BLaER1 (cell line): Measurements from ENCODE around the gene C14orf93.
"Not testable (repeated sequence)": the region's sequence is repeated elsewhere in the genome, so short reads cannot be mapped to it uniquely, and the experiment has no call there.

Experiments
- H3K27ac ChIP-seq: shearing (Covaris generic); formaldehyde crosslinking; 2 replicates; pipeline ENCODE4 v1.8.1; 2022
- H3K27me3 ChIP-seq: shearing (Covaris generic); formaldehyde crosslinking; 2 replicates; pipeline ENCODE4 v1.8.1; 2022
- H3K36me3 ChIP-seq: shearing (Covaris generic); formaldehyde crosslinking; 2 replicates; pipeline ENCODE4 v1.8.1; 2022
- H3K4me1 ChIP-seq: shearing (Covaris generic); formaldehyde crosslinking; 2 replicates; pipeline ENCODE4 v1.8.1; 2022
- H3K4me2 ChIP-seq: shearing (Covaris generic); formaldehyde crosslinking; 2 replicates; pipeline ENCODE4 v1.8.1; 2022
- H3K4me3 ChIP-seq: shearing (Covaris generic); formaldehyde crosslinking; 2 replicates; pipeline ENCODE4 v1.8.1; 2022
- H3K9ac ChIP-seq: shearing (Covaris generic); formaldehyde crosslinking; 2 replicates; pipeline ENCODE4 v1.8.1; 2022
- H3K9me3 ChIP-seq: shearing (Covaris generic); formaldehyde crosslinking; 2 replicates; pipeline ENCODE4 v1.8.1; 2022
- H4K20me1 ChIP-seq: shearing (Covaris generic); formaldehyde crosslinking; 2 replicates; pipeline ENCODE4 v1.8.1; 2022
- Cebpa-rat ChIP-seq: shearing (Covaris generic); IDR thresholded peaks from 2 replicates; pipeline ENCODE4 v1.8.1; 2022

The C14orf93 gene

GRCh38 chr14:23021889-23022442 is 12.0 kb upstream of the C14orf93 start:
- H3K4me1 ChIP-seq: no peaks in the 10 kb centered on the region
- H3K9ac ChIP-seq: no peak overlapping the region
- no peak overlapping the region for H3K4me3 ChIP-seq
- no peak overlapping the region for H3K4me2 ChIP-seq
- H3K9me3 ChIP-seq: no peaks in the 10 kb centered on the region
- H4K20me1 ChIP-seq: peaks cover 20% of the 10 kb centered on the region; the same call in 1 of the 2 replicates
- peaks cover 59% of the 10 kb centered on the region for H3K36me3 ChIP-seq
- no peaks in the 10 kb centered on the region for H3K27me3 ChIP-seq
- TF ChIP-seq Cebpa-rat: no peak
- H3K27ac ChIP-seq: no peak overlapping the region

GRCh38 chr14:23021434-23021833 is 11.5 kb upstream of the C14orf93 start:
- no peak for TF ChIP-seq Cebpa-rat
- H3K4me1 ChIP-seq: no peaks in the 10 kb centered on the region
- no peak overlapping the region for H3K9ac ChIP-seq
- H3K27ac ChIP-seq: no peak overlapping the region
- no peaks in the 10 kb centered on the region for H3K9me3 ChIP-seq
- H4K20me1 ChIP-seq: peaks cover 20% of the 10 kb centered on the region; the same call in 1 of the 2 replicates
- no peak overlapping the region for H3K4me3 ChIP-seq
- H3K27me3 ChIP-seq: no peaks in the 10 kb centered on the region
- H3K4me2 ChIP-seq: no peak overlapping the region
- peaks cover 54% of the 10 kb centered on the region for H3K36me3 ChIP-seq

- Histone ChIP-seq H3K4me2 (no peak overlapping the region), H3K27me3 (no peaks in the 10 kb centered on the region), H3K4me3 (no peak overlapping the region), H3K4me1 (no peaks in the 10 kb centered on the region), H4K20me1 (peaks cover 17% of the 10 kb centered on the region; the same call in 1 of the 2 replicates), H3K9me3 (no peaks in the 10 kb centered on the region), H3K9ac (no peak overlapping the region), H3K36me3 (peaks cover 44% of the 10 kb centered on the region), H3K27ac (no peak overlapping the region)
- TF ChIP-seq Cebpa-rat: no peak
Measured at GRCh38 chr14:23020143-23021128, 10.5 kb upstream of the C14orf93 start.

DNA sequence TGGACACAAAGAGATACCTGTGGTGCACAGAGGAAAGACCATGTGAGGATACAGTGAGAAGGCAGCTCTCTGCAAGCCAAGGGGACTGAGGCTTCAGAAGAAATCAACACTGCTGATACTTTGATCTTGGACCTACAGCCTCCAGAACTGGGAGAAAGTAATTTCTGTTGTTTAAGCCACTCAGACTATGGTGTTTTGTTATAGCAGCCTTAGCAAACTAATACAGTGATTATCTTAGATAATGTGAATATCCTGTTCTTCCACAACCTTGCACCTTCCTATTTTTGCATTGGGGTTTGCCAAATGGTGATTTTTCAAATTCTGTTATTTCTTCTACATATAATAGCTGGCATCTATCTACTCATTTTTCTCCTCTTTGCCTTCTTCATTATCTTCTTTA is 8.2 kb upstream of the C14orf93 start:
- H3K4me2 ChIP-seq: no peak overlapping the region
- H3K27ac ChIP-seq: no peak overlapping the region
- no peak for TF ChIP-seq Cebpa-rat
- H3K9ac ChIP-seq: no peak overlapping the region
- peaks cover 20% of the 10 kb centered on the region for H3K36me3 ChIP-seq
- no peaks in the 10 kb centered on the region for H3K4me1 ChIP-seq
- 0 out of 2 replicates have a peak, but pooled peaks cover 4% of the 10 kb centered on the region for H4K20me1 ChIP-seq
- no peaks in the 10 kb centered on the region for H3K27me3 ChIP-seq
- H3K4me3 ChIP-seq: no peak overlapping the region
- H3K9me3 ChIP-seq: no peaks in the 10 kb centered on the region

- no peak overlapping the region for H3K27ac ChIP-seq
- 0 out of 2 replicates have a peak, but pooled peaks cover under 1% of the 10 kb centered on the region for H4K20me1 ChIP-seq
- H3K9ac ChIP-seq: no peak overlapping the region
- peaks cover 16% of the 10 kb centered on the region for H3K36me3 ChIP-seq
- no peak for TF ChIP-seq Cebpa-rat
- H3K4me1 ChIP-seq: no peaks in the 10 kb centered on the region
- no peak overlapping the region for H3K4me3 ChIP-seq
- H3K4me2 ChIP-seq: no peak overlapping the region
- no peaks in the 10 kb centered on the region for H3K27me3 ChIP-seq
- no peaks in the 10 kb centered on the region for H3K9me3 ChIP-seq
Measured at GRCh38 chr14:23017091-23017490, 7.1 kb upstream of the C14orf93 start.

DNA sequence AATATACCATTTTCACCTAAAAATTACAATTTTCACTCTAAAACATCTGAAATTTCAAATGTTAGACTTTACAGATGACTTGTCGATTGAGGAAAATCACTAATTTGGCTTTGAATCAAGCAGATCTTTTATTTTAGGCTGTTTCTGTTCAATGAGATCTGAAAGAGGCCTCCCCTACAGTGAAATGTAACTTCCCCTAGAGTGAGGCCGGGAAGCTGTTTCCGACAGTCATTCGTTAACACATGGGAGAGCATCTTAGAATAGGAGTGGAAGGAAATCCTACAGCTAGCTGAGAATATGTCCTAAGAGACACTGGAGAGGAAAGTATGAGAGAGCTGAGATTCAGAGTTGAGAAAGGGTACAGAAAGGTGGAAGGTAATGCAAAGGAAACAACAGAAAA is 5.7 kb upstream of the C14orf93 start:
- TF ChIP-seq Cebpa-rat: no peak
- Histone ChIP-seq H3K27me3 (no peaks in the 10 kb centered on the region), H4K20me1 (no peaks in the 10 kb centered on the region), H3K9ac (no peak overlapping the region), H3K9me3 (no peaks in the 10 kb centered on the region), H3K4me2 (no peak overlapping the region), H3K27ac (no peak overlapping the region), H3K36me3 (peaks cover 4% of the 10 kb centered on the region; the same call in 1 of the 2 replicates), H3K4me3 (no peak overlapping the region), H3K4me1 (no peaks in the 10 kb centered on the region)

DNA sequence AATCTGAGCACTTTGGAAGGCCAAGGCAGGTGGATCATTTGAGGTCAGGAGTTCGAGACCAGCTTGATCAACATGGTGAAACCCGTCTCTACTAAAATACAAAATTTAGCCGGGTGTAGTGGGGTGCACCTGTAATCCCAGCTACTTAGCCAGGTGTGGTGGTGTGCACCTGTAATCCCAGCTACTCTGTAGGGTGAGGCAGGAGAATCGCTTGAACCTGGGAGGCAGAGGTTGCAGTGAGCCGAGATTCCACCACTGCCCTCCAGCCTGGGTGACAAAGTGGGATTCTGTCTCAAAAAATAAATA is 3.8 kb upstream of the C14orf93 start:
- H3K4me2 ChIP-seq, H3K9me3 ChIP-seq, H3K4me3 ChIP-seq, H3K27me3 ChIP-seq, H3K9ac ChIP-seq, H3K27ac ChIP-seq, H4K20me1 ChIP-seq, H3K36me3 ChIP-seq: not testable (repeated sequence)
- H3K4me1 ChIP-seq: peaks cover 12% of the 10 kb centered on the region

GRCh38 chr14:23013054-23013748 is 3.3 kb upstream of the C14orf93 start:
- no peaks in the 10 kb centered on the region for H3K27me3 ChIP-seq
- no peak overlapping the region for H3K27ac ChIP-seq
- TF ChIP-seq Cebpa-rat: no peak
- H3K4me1 ChIP-seq: peaks cover 17% of the 10 kb centered on the region
- H3K9ac ChIP-seq: no peak overlapping the region
- H3K4me3 ChIP-seq: no peak overlapping the region
- H3K9me3 ChIP-seq: no peaks in the 10 kb centered on the region
- H3K4me2 ChIP-seq: no peak overlapping the region
- H4K20me1 ChIP-seq: no peaks in the 10 kb centered on the region
- H3K36me3 ChIP-seq: no peaks in the 10 kb centered on the region

- Histone ChIP-seq H3K4me3 (peak overlapping the region; percentile 66), H3K36me3 (no peaks in the 10 kb centered on the region), H4K20me1 (no peaks in the 10 kb centered on the region), H3K9ac (peak overlapping the region; percentile 79), H3K9me3 (no peaks in the 10 kb centered on the region), H3K4me1 (peaks cover 42% of the 10 kb centered on the region), H3K27ac (peak overlapping the region; percentile 95), H3K27me3 (no peaks in the 10 kb centered on the region), H3K4me2 (peak overlapping the region; percentile 79)
- TF ChIP-seq Cebpa-rat: no peak
Measured at GRCh38 chr14:23009483-23009938, 432 bp downstream of the C14orf93 start.

- TF ChIP-seq Cebpa-rat: no peak
- H3K9ac ChIP-seq: peak overlapping the region; percentile 79
- H3K9me3 ChIP-seq: no peaks in the 10 kb centered on the region
- H3K27me3 ChIP-seq: no peaks in the 10 kb centered on the region
- H3K27ac ChIP-seq: peak overlapping the region; percentile 95
- H3K4me2 ChIP-seq: peak overlapping the region; percentile 79
- H4K20me1 ChIP-seq: no peaks in the 10 kb centered on the region
- H3K4me3 ChIP-seq: peak overlapping the region; percentile 66
- H3K36me3 ChIP-seq: no peaks in the 10 kb centered on the region
- peaks cover 42% of the 10 kb centered on the region for H3K4me1 ChIP-seq
Measured at GRCh38 chr14:23008831-23009230, 1.1 kb downstream of the C14orf93 start.
